ENCODE results near the gene ZNF431.

DNA sequence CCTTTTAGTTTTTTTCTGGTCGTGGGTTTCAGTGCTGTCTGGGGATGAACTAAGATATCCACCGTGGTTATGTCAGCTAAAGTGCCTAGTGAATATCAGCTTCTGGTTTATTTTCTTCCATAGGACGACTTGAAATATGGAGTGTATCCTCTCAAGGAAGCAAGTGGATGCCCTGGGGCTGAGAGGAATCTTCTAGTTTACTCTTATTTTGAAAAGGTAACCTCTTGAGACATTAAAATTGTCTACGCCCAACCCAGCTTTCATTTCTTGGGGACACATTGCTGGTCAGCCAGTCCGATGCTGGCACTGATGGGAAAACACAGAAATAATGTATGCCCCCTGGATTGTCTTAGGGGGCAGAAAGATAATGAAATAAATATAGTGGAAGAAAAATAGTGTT, 1.6 kb downstream of the ZNF431 start:
- TF ChIP-seq, protein P1, sequence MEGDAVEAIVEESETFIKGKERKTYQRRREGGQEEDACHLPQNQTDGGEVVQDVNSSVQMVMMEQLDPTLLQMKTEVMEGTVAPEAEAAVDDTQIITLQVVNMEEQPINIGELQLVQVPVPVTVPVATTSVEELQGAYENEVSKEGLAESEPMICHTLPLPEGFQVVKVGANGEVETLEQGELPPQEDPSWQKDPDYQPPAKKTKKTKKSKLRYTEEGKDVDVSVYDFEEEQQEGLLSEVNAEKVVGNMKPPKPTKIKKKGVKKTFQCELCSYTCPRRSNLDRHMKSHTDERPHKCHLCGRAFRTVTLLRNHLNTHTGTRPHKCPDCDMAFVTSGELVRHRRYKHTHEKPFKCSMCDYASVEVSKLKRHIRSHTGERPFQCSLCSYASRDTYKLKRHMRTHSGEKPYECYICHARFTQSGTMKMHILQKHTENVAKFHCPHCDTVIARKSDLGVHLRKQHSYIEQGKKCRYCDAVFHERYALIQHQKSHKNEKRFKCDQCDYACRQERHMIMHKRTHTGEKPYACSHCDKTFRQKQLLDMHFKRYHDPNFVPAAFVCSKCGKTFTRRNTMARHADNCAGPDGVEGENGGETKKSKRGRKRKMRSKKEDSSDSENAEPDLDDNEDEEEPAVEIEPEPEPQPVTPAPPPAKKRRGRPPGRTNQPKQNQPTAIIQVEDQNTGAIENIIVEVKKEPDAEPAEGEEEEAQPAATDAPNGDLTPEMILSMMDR (IDR thresholded peaks at IDR 0.05): no peak
- no peak for TF ChIP-seq POLR2A (IDR thresholded peaks at IDR 0.05)
